HepG2 (cell line): ENCODE measurements around the gene RSAD2. TPM values are rescaled to one million over a fixed set of nuclear protein-coding genes. Genes with fewer than 3 reads are reported as not detected.

Experiments
- ATAC-seq: fragments of 200-7000 bp; cut with Tn5 transposase; 3 replicates; pipeline ENCODE4 v1.9.1; 2020; ENCODE audit warnings: mild to moderate bottlenecking, moderate library complexity
- BruUV-seq: library from RNA; stranded (reverse); fragments of 400-500 nt; replicated peaks from 2 replicates; lab custom pipeline; 2021; lab: Mats Ljungman, UMichigan
- CTCF ChIA-PET: fragments of 300-600 bp; formaldehyde crosslinking; extraction: SDS; loops from one replicate; lab custom pipeline; 2021; ENCODE audit warnings: low total read pairs, inconsistent platforms, low intra/inter-chr PET ratio; lab: Yijun Ruan, JAX
- POLR2A ChIA-PET: fragments of 350-600 bp; sonication (Branson Sonifier 250); formaldehyde crosslinking; loops from one replicate; lab custom pipeline; 2020; ENCODE audit warnings: antibody characterized with exemption, inconsistent platforms; lab: Yijun Ruan, JAX
- DNase-seq: peaks from one replicate; pipeline ENCODE4 v3.0.0-alpha.2; 2015; ENCODE audit warnings: low spot score
- FAIRE-seq: peaks from 3 replicates; lab custom pipeline; 2011; peaks lifted over from hg19 to GRCh38; lab: Jason Lieb, UNC
- H2AFZ ChIP-seq: one replicate; pipeline ENCODE4 v1.6.1; 2011; ENCODE audit warnings: low read length, inconsistent platforms
- H3K27ac ChIP-seq: fragments of 300-600 bp; 3 replicates; pipeline ENCODE4 v1.8.0; 2011; ENCODE audit warnings: mixed run types, mild to moderate bottlenecking, mixed read lengths, low read length, inconsistent platforms; ENCODE audit not compliant: insufficient read depth; ENCODE audit errors: extremely low read length
- H3K27me3 ChIP-seq, 2 experiments: fragments of 200-600 bp in 1 of 2; 2 replicates in 1 of 2; 3 replicates in 1 of 2; pipeline versions ENCODE4 v1.6.0 to v1.8.0; 2011; ENCODE audit warnings: low read length in 2 of 2, mild to moderate bottlenecking in 2 of 2, moderate library complexity in 2 of 2, inconsistent platforms in 1 of 2; ENCODE audit not compliant: insufficient read depth in 2 of 2, control insufficient read depth in 1 of 2
- H3K36me3 ChIP-seq, 2 experiments: fragments of 200-600 bp in 1 of 2; replicated peaks in 1 of 2; 2 replicates in 1 of 2; 3 replicates in 1 of 2; pipeline versions ENCODE4 v1.5.1 to v1.8.0; 2011; ENCODE audit warnings: low read length in 2 of 2, inconsistent platforms in 1 of 2; ENCODE audit not compliant: insufficient read depth in 2 of 2, control insufficient read depth in 1 of 2
- H3K4me1 ChIP-seq: 2 replicates; pipeline ENCODE4 v1.5.1; 2012; ENCODE audit warnings: low read length, inconsistent platforms; ENCODE audit not compliant: insufficient read depth
- H3K4me2 ChIP-seq: 2 replicates; pipeline ENCODE4 v1.6.0; 2011; ENCODE audit warnings: low read depth, low read length, inconsistent platforms
- H3K4me3 ChIP-seq, 3 experiments: fragments of 200-600 bp in 1 of 3; sonication (generic), shearing (Covaris generic) in 1 of 3; replicated peaks in 1 of 3; 2 replicates each; pipeline ENCODE4 v1.5.1; 2011 to 2016; ENCODE audit warnings: low read length in 3 of 3, inconsistent platforms in 2 of 3, low read depth in 2 of 3, mild to moderate bottlenecking in 2 of 3, control low read depth in 1 of 3, mixed read lengths in 1 of 3; ENCODE audit not compliant: insufficient read depth in 1 of 3
- H3K79me2 ChIP-seq: one replicate; pipeline ENCODE4 v1.6.1; 2011; ENCODE audit warnings: low read length, inconsistent platforms; ENCODE audit not compliant: insufficient read depth
- H3K9ac ChIP-seq: 2 replicates; pipeline ENCODE4 v1.6.0; 2011; ENCODE audit warnings: mild to moderate bottlenecking, low read depth, low read length, inconsistent platforms; ENCODE audit not compliant: insufficient read depth
- H3K9me3 ChIP-seq: 2 replicates; pipeline ENCODE4 v1.5.1; 2012; ENCODE audit warnings: mild to moderate bottlenecking, low read length
- H4K20me1 ChIP-seq: 2 replicates; pipeline ENCODE4 v1.6.0; 2011; ENCODE audit warnings: inconsistent platforms, mild to moderate bottlenecking, low read length, moderate library complexity; ENCODE audit not compliant: insufficient read depth
- ETV5 ChIP-seq: IDR thresholded peaks from 2 replicates; pipeline ENCODE4 v1.6.1; 2018; ENCODE audit warnings: missing biosample characterization, missing genetic modification reagents, inconsistent platforms, borderline replicate concordance
- HMGXB4 ChIP-seq, 2 experiments: sonication (generic) in 1 of 2; formaldehyde crosslinking in 1 of 2; IDR thresholded peaks; 2 replicates each; pipeline versions ENCODE4 v1.4.0 to v1.6.1; 2018 to 2020; ENCODE audit warnings: missing genetic modification reagents in 2 of 2, borderline replicate concordance in 1 of 2, low read depth in 1 of 2, mild to moderate bottlenecking in 1 of 2, missing biosample characterization in 1 of 2
- NR2C2 ChIP-seq: sonication (generic); formaldehyde crosslinking; IDR thresholded peaks from 2 replicates; pipeline ENCODE4 v1.4.0; 2020; ENCODE audit warnings: missing genetic modification reagents, mild to moderate bottlenecking, moderate library complexity, borderline replicate concordance
- SUZ12 ChIP-seq: fragments of 150-350 bp; IDR thresholded peaks from 2 replicates; pipeline ENCODE4 v1.6.1; 2014; ENCODE audit warnings: low read depth, low read length
- WGBS: methylation state at CpG from one replicate; pipeline ENCODE4 v1.1.6; 2017; ENCODE audit warnings: low lambda C conversion rate; 5-methylcytosine and 5-hydroxymethylcytosine counted together
- in situ Hi-C: cut with HindIII; loops from 2 replicates; pipeline ENCODE4 v1.10.0; 2017; ENCODE audit warnings: low pct_unique_long_range_greater_than_20kb; ENCODE audit not compliant: extremely low pct_ligation_motif_present
- intact Hi-C: fragments of 100-400 bp; cut with micrococcal nuclease; formaldehyde crosslinking; loops from one replicate; pipeline ENCODE4 v1.10.0; 2022; ENCODE audit not compliant: unreplicated experiment
- polyA plus RNA-seq, 8 experiments: library from polyadenylated mRNA; depleted of rRNA in 3 of 8; stranded (reverse) in 7 of 8; unstranded in 1 of 8; fragments of >200 nt; fragmentation: Illumina TruSeq in 4 of 8; extraction: Trizol in 4 of 8; gene quantifications; 2 replicates each; pipeline versions ENCODE4 v1.2.1 to v1.2.3, GENCODE V29; 2011 to 2016; ENCODE audit warnings: low read depth in 4 of 8, missing spikeins in 1 of 8, mixed read lengths in 1 of 8; ENCODE audit not compliant: insufficient read depth in 1 of 8
- total RNA-seq, 5 experiments: library from RNA; depleted of rRNA; stranded (reverse); fragments of >200 nt; fragmentation: Illumina TruSeq; extraction: Trizol; gene quantifications; 2 replicates each; pipeline ENCODE4 v1.2.3, GENCODE V29; 2016; ENCODE audit warnings: low read depth in 1 of 5
- TF ChIP-seq, protein P1 (sequence below): sonication (generic); formaldehyde crosslinking; IDR thresholded peaks from 2 replicates; pipeline ENCODE4 v1.5.0; 2020; ENCODE audit warnings: missing genetic modification reagents
- TF ChIP-seq, protein P2 (sequence below): sonication (generic); formaldehyde crosslinking; IDR thresholded peaks from 2 replicates; pipeline ENCODE4 v1.5.1; 2020; ENCODE audit warnings: missing genetic modification reagents, mild to moderate bottlenecking, borderline replicate concordance

The RSAD2 gene
- total and polyA plus RNA-seq, 2 of the 13 experiments (the other 11 are each of a cell fraction or from before 2014, with no cell fraction given) = 0.11 TPM; not detected in 1

DNA sequence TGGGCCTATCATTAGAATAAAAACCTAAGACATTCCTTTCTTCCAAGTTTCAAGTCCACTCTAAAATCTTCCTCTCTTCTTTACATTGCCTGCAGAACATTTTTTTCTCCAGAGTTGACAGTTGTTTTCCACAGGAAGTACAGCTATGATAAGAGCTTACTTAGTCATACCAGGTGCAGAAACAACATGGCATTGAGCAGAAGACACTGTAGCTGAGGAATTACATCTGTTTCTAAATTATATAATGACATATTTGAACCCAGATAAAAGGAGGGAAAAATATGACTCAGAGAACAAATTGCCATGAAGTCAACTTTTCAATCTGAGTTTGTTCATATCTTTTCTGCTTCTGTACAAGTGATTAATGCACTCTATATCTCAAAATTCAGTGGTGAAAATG lies 42.1 kb upstream of the RSAD2 start:
- Histone ChIP-seq H3K27ac (no peak overlapping the region), H2AFZ (no peak overlapping the region), H3K9ac (no peak overlapping the region), H3K4me1 (no peaks in the 10 kb centered on the region), H3K79me2 (no peaks in the 10 kb centered on the region), H4K20me1 (no peaks in the 10 kb centered on the region), H3K4me2 (no peak overlapping the region), H3K4me3 (no peak overlapping the region), H3K27me3 (no peaks in the 10 kb centered on the region), H3K36me3 (no peaks in the 10 kb centered on the region), H3K9me3 (peaks cover 21% of the 10 kb centered on the region; the same call in 1 of the 2 replicates)
- CTCF ChIA-PET = no interaction called here
- FAIRE-seq = no peak
- TF ChIP-seq HMGXB4 (CRISPR knock-in tag; IDR thresholded peaks at IDR 0.05; ENCODE audit: borderline replicate concordance in 1 of 2, low read depth in 1 of 2) = no peak
- TF ChIP-seq, protein P1, sequence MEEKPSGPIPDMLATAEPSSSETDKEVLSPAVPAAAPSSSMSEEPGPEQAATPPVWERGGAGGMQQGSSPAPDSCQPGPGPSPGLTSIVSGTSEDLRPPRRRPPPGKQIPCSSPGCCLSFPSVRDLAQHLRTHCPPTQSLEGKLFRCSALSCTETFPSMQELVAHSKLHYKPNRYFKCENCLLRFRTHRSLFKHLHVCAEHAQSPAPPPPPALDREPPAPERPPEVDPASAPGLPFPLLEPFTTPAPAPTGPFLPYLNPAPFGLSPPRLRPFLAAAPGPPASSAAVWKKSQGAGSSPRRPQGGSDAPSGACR (CRISPR knock-in tag) = no peak
- POLR2A ChIA-PET = no interaction called here
- intact Hi-C loops (no loop called here), in situ Hi-C loops (no loop called here)
- no TSS peak for BruUV-seq
- DNase-seq = no peak
- no peak for ATAC-seq

DNA sequence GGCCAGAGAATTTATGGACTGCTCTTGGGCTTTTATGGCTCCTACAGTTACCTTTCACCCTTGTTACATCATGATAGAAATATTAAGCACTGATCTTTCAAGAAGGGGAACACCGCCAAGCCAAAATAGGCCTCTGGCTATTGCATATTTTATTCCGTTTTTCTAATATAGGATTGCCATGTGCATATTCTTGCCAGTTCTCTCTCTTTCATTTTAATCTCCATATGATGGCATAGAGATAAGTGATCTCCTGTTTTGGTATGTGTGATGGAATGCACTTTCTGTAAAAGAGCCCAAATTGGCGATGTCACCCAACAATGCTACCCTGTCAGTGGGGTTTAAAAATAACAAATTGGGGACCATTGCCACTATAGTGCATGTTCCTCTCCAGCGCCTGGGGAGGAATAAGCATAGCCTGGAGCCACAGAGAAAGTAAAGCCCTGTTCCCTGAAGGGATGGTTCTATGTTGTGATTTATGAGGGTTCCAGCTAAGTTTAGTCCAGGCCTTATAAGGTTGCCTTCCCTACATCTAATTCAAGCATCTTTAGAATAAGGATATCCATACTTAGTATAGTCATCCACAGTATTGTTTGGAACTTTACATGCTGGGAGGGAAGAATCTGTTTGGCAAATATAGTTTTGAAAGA lies 38.8 kb upstream of the RSAD2 start:
- DNase-seq = no peak
- ChIA-PET POLR2A (no interaction called here), CTCF (no interaction called here)
- Histone ChIP-seq H2AFZ (no peak overlapping the region), H3K4me1 (no peaks in the 10 kb centered on the region), H3K4me3 (no peak overlapping the region), H3K27me3 (no peaks in the 10 kb centered on the region), H3K9ac (no peak overlapping the region), H3K4me2 (no peak overlapping the region), H3K36me3 (no peaks in the 10 kb centered on the region), H3K27ac (no peak overlapping the region), H3K79me2 (no peaks in the 10 kb centered on the region)
- FAIRE-seq = no peak
- ATAC-seq = no peak
- BruUV-seq = no TSS peak
- WGBS = 13% methylated on average over 4 of the region's 4 CpGs
- intact Hi-C loops = no loop called here
- in situ Hi-C loops = no loop called here
- no peak for TF ChIP-seq NR2C2
- TF ChIP-seq ETV5 (CRISPR knock-in tag) = no peak
- TF ChIP-seq, protein P2, sequence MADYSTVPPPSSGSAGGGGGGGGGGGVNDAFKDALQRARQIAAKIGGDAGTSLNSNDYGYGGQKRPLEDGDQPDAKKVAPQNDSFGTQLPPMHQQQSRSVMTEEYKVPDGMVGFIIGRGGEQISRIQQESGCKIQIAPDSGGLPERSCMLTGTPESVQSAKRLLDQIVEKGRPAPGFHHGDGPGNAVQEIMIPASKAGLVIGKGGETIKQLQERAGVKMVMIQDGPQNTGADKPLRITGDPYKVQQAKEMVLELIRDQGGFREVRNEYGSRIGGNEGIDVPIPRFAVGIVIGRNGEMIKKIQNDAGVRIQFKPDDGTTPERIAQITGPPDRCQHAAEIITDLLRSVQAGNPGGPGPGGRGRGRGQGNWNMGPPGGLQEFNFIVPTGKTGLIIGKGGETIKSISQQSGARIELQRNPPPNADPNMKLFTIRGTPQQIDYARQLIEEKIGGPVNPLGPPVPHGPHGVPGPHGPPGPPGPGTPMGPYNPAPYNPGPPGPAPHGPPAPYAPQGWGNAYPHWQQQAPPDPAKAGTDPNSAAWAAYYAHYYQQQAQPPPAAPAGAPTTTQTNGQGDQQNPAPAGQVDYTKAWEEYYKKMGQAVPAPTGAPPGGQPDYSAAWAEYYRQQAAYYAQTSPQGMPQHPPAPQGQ = no peak
- no peak for TF ChIP-seq SUZ12
- TF ChIP-seq, all 625 proteins: peak for 0
- Histone ChIP-seq H4K20me1 (no peaks in the 10 kb centered on the region), H3K9me3 (peaks cover 31% of the 10 kb centered on the region)
